Right lobe of liver (tissue), 6 donors: Measurements from ENCODE around the gene KAT2B. TPM values are rescaled to one million over a fixed set of nuclear protein-coding genes. Genes with fewer than 3 reads are reported as not detected.

Source experiments
- ATAC-seq, 4 donors: fragments of 200-7000 bp; cut with Tn5 transposase; one replicate each; pipeline ENCODE4 v1.9.1; 2020; ENCODE audit warnings: mild to moderate bottlenecking in 4 of 4, moderate library complexity in 4 of 4
- DNase-seq, 3 donors: peaks; one replicate each; pipeline ENCODE4 v3.0.0-alpha.2; 2020
- H3K27ac ChIP-seq, 3 donors: fragments of 200-600 bp; one replicate each; pipeline ENCODE4 v1.8.0; 2022
- H3K27me3 ChIP-seq, 2 donors: fragments of 200-600 bp; one replicate each; pipeline ENCODE4 v1.8.0; 2022
- H3K36me3 ChIP-seq, 4 donors: fragments of 200-600 bp; sonication (generic) in 1 of 4; one replicate each; pipeline versions ENCODE4 v1.5.1 to v1.8.0; 2017 to 2022; ENCODE audit warnings: control low read depth in 1 of 4
- H3K4me1 ChIP-seq, 4 donors: fragments of 200-600 bp; sonication (generic) in 1 of 4; one replicate each; pipeline versions ENCODE4 v1.5.1 to v1.8.0; 2017 to 2022; ENCODE audit warnings: control low read depth in 1 of 4
- H3K4me3 ChIP-seq, 3 donors: fragments of 200-600 bp; one replicate each; pipeline ENCODE4 v1.8.0; 2022
- H3K9me3 ChIP-seq, 4 donors: fragments of 200-600 bp; sonication (generic) in 1 of 4; one replicate each; pipeline versions ENCODE4 v1.5.1 to v1.8.0; 2017 to 2022; ENCODE audit warnings: control low read depth in 1 of 4
- CTCF ChIP-seq, 4 donors: fragments of 200-600 bp in 3 of 4; fragments of 450-650 bp in 1 of 4; IDR thresholded peaks; one replicate each; pipeline versions ENCODE4 v1.5.1 to v1.8.0; 2016 to 2022; ENCODE audit warnings: antibody characterized with exemption in 4 of 4, mild to moderate bottlenecking in 2 of 4
- POLR2A ChIP-seq: fragments of 450-650 bp; IDR thresholded peaks from one replicate; pipeline ENCODE4 v1.6.1; 2017; ENCODE audit warnings: antibody characterized with exemption, mild to moderate bottlenecking
- WGBS: methylation state at CpG from one replicate; pipeline ENCODE4 v1.1.6; 2018; ENCODE audit warnings: low coverage, low lambda C conversion rate; ENCODE audit not compliant: insufficient coverage; ENCODE audit errors: missing lambda C conversion rate; 5-methylcytosine and 5-hydroxymethylcytosine counted together
- intact Hi-C, 2 donors: fragments of 100-400 bp; cut with DNase I; formaldehyde crosslinking; loops; one replicate each; pipeline versions ENCODE4 v1.11.2 to v1.14.1; 2022
- total RNA-seq, 6 experiments: library from RNA; depleted of rRNA in 2 of 6; stranded (reverse); fragments of >200 nt in 2 of 6; fragmentation: NEBNext Ultra II Directional in 3 of 6; extraction: Animal tissue kit (Norgen Biotek cat#: 25700) in 3 of 6; gene quantifications; one replicate each; pipeline versions ENCODE4 v1.1.0 to v1.2.4, GENCODE V29; 2016 to 2023
- donor health status: DM: no; HTN: yes; CAD: no.
- donor health status: DM: no; HTN: no; CAD: no.
- donor health status: DM: no; HTN: no; CAD: no.
- donor health status: DM: no; HTN: yes; CAD: no.
- donor health status: DM: no; HTN: yes; CAD: no.

KAT2B gene
- total RNA-seq, 6 experiments from 2014 or later = 25.6 to 35.7 (median 30.3) TPM

DNA sequence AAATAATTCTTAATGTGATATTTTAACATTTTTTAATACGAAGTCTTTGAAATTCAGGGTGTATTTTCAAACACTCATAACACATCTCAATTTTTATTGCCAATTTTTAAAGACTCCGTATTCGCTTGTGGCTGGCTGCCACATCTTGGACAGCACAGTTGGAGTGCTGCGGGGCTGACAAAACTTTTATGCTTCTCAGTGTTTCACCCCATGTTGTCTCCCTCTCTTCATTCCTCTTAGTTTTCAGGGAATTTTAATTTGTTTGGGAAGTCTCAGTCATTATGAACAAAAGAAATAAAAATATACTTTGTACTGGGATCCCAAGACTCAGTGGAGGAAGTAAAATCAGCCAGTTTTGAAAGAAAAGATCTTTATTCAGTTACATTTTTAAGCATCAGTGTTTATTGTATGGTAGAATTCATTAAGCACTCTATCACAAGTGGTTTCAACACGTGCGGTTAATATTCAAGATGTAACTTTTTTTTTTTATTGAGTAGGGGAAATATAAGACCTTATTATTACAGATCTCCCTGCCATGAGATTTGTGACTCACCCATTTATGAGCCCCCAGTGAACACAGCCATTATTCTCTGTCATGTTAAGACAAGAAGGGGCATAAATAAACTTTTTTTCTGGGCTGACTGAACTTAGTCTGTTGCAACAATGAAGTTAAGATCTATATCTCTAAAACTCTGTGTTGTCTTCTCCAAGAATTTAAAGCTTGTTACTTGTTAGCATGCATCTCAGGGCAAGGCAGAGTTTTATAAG is 26.8 kb downstream of the KAT2B start:
- ATAC-seq (no peak), DNase-seq (no peak)
- Histone ChIP-seq H3K4me3 (no peak overlapping the region), H3K36me3 (no peaks in the 10 kb centered on the region), H3K4me1 (peaks cover 0 to 6% (median 0%) of the 10 kb centered on the region in 4 donors), H3K27me3 (no peaks in the 10 kb centered on the region), H3K9me3 (no peaks in the 10 kb centered on the region), H3K27ac (no peak overlapping the region)
- TF ChIP-seq POLR2A (no peak), CTCF (IDR thresholded peaks at IDR 0.05) (no peak)
- 68% methylated on average over 6 of the region's 6 CpGs for WGBS
- intact Hi-C loops = no loop called here

- Histone ChIP-seq H3K36me3 (no peaks in the 10 kb centered on the region), H3K27ac (no peak overlapping the region), H3K4me1 (peaks cover 0 to 21% (median 0%) of the 10 kb centered on the region in 4 donors), H3K4me3 (no peak overlapping the region), H3K9me3 (no peaks in the 10 kb centered on the region), H3K27me3 (no peaks in the 10 kb centered on the region)
- WGBS = 52% methylated on average over 3 of the region's 3 CpGs
- intact Hi-C loops = no loop called here
- DNase-seq = no peak
- peak in 3 of 4 donors; percentile 18 to 82 (median 44) for ATAC-seq
- TF ChIP-seq POLR2A (no peak), CTCF (IDR thresholded peaks at IDR 0.05) (no peak)
Measured at GRCh38 chr3:20068512-20069177, 28.4 kb downstream of the KAT2B start.

GRCh38 chr3:20069178-20069532 is 28.9 kb downstream of the KAT2B start:
- Histone ChIP-seq H3K9me3 (no peaks in the 10 kb centered on the region), H3K27ac (no peak overlapping the region), H3K36me3 (no peaks in the 10 kb centered on the region), H3K4me1 (peaks cover 0 to 21% (median 0%) of the 10 kb centered on the region in 4 donors), H3K4me3 (no peak overlapping the region), H3K27me3 (no peaks in the 10 kb centered on the region)
- intact Hi-C loops = no loop called here
- ATAC-seq (no peak), DNase-seq (no peak)
- TF ChIP-seq POLR2A (no peak), CTCF (IDR thresholded peaks at IDR 0.05) (no peak)

- no peak for ATAC-seq
- intact Hi-C loops = no loop called here
- H3K9me3 ChIP-seq = no peaks in the 10 kb centered on the region
- DNase-seq = no peak
- WGBS = 90% methylated on average over 2 of the region's 2 CpGs
- peaks cover 0 to 21% (median 0%) of the 10 kb centered on the region in 4 donors for H3K4me1 ChIP-seq
- H3K4me3 ChIP-seq = no peak overlapping the region
- TF ChIP-seq CTCF (IDR thresholded peaks at IDR 0.05) = no peak
- no peak for TF ChIP-seq POLR2A
- H3K27ac ChIP-seq = no peak overlapping the region
- H3K27me3 ChIP-seq = no peaks in the 10 kb centered on the region
- no peaks in the 10 kb centered on the region for H3K36me3 ChIP-seq
Measured at GRCh38 chr3:20071175-20071574, 30.9 kb downstream of the KAT2B start.
